Esophagus muscularis mucosa (tissue), 4 donors: ENCODE results near the gene ZNF576. TPM values are rescaled to one million over a fixed set of nuclear protein-coding genes. Genes with fewer than 3 reads are reported as not detected.
A peak's percentile ranks its signal among the peaks of the same experiment; 100 is the strongest.

ENCODE experiments used
- DNase-seq: peaks from one replicate; pipeline ENCODE4 v3.0.0-alpha.2; 2017; ENCODE audit errors: extremely low spot score
- H3K27ac ChIP-seq, 4 donors: fragments of 200-600 bp; sonication (generic); replicated peaks in 1 of 4; 1 replicate in 3 of 4; 2 replicates in 1 of 4; pipeline ENCODE4 v1.5.1; 2016 to 2019; ENCODE audit warnings: mild to moderate bottlenecking in 1 of 4
- H3K27me3 ChIP-seq, 4 donors: fragments of 200-600 bp; sonication (generic); one replicate each; pipeline versions ENCODE4 v1.5.1 to v1.6.0; 2016 to 2019
- H3K36me3 ChIP-seq, 4 donors: fragments of 200-600 bp; sonication (generic); one replicate each; pipeline ENCODE4 v1.5.1; 2016 to 2019
- H3K4me1 ChIP-seq, 4 donors: fragments of 200-600 bp; sonication (generic); one replicate each; pipeline ENCODE4 v1.5.1; 2016 to 2019
- H3K4me3 ChIP-seq, 4 donors: fragments of 200-600 bp; sonication (generic); 1 replicate in 2 of 4; 2 replicates in 2 of 4; pipeline ENCODE4 v1.5.1; 2016 to 2019; ENCODE audit warnings: mild to moderate bottlenecking in 4 of 4, moderate library complexity in 1 of 4
- H3K9me3 ChIP-seq, 4 donors: fragments of 200-600 bp; sonication (generic); 1 replicate in 3 of 4; 2 replicates in 1 of 4; pipeline ENCODE4 v1.5.1; 2016 to 2019
- EP300 ChIP-seq: sonication (generic); formaldehyde crosslinking; IDR thresholded peaks from one replicate; pipeline ENCODE4 v1.6.1; 2017; ENCODE audit warnings: antibody characterized with exemption
- POLR2A ChIP-seq: fragments of 450-650 bp; IDR thresholded peaks from one replicate; pipeline ENCODE4 v1.6.1; 2017; ENCODE audit warnings: antibody characterized with exemption, moderate library complexity, mild to moderate bottlenecking, low read depth
- POLR2AphosphoS5 ChIP-seq, 2 donors: sonication (generic); formaldehyde crosslinking; IDR thresholded peaks; one replicate each; pipeline ENCODE4 v1.6.1; 2017; ENCODE audit warnings: antibody characterized with exemption in 2 of 2
- WGBS: methylation state at CpG from one replicate; pipeline ENCODE4 v1.1.5; 2018; 5-methylcytosine and 5-hydroxymethylcytosine counted together
- intact Hi-C: fragments of 100-400 bp; cut with DNase I; formaldehyde crosslinking; loops from one replicate; pipeline ENCODE4 v1.15.1; 2023
- total RNA-seq, 4 donors: library from RNA; depleted of rRNA; stranded (reverse); fragments of >200 nt; gene quantifications; one replicate each; pipeline versions ENCODE4 v1.1.0 to v1.2.1, GENCODE V29; 2016
- TF ChIP-seq, protein P1 (sequence below), 3 experiments: fragments of 200-600 bp in 2 of 3; fragments of 450-650 bp in 1 of 3; sonication (generic) in 2 of 3; IDR thresholded peaks; one replicate each; pipeline ENCODE4 v1.5.1; 2017 to 2019; ENCODE audit warnings: antibody characterized with exemption in 3 of 3, mild to moderate bottlenecking in 2 of 3, moderate library complexity in 1 of 3

The ZNF576 gene
- total RNA-seq, 4 donors from 2014 or later: 10.0 to 18.6 (median 16.6) TPM

DNA sequence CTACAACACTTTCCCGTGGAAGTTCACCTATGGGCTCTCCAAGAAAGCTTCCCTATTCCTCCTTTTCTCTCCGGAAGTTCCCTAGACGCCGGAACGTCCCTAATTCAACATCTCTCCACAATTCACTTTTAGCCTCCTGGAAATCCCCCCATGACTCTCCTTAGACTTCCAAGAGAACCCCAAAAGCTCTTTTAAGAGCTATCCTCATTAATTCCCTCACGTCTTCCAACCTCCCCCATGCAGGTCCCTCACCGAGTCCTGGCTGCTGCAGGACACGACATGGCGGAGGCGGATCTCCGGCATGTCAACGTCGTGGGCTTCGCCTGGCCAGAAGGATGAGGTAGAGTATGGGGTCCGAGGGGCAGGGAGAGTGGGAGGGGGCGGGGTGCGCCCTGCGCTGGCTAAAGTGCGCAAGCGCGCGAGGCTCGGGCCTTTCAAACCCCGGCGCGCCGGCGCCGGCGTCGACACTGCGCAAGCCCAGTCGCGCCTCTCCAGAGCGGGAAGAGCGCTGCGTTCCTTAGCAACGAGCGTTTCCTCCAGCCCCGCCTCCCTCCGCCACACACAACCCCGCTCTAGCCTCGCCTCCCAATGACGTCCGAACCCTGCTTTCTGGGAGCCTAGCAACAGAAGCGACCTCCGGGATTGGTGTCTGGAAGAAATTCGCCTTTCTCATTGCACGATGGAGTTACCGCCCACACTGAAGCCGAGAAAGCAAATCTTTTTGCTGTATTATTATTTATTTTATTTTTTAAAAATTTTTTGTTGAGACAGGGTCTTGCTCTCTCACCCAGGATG is 21.0 kb upstream of the ZNF576 start, which contains the start of the genes PINLYP and XRCC1:
TSS of gene PINLYP (plus strand) at position 646 of the 795 bp plus-strand sequence. CDS start 1,391 bp downstream, outside the sequence.
TSS of gene XRCC1 (minus strand) at position 372 of the 795 bp plus-strand sequence. CDS start at position 303, 69 bp downstream.
- Histone ChIP-seq H3K36me3 (peaks cover 0 to 31% (median 5%) of the 10 kb centered on the region in 4 donors), H3K4me3 (peak within 1 kb of the TSS; percentile 71 to 84 (median 78)), H3K4me1 (peaks cover 13 to 36% (median 32%) of the 10 kb centered on the region in 4 donors), H3K27ac (peak within 1 kb of the TSS; percentile 82 to 89 (median 87)), H3K9me3 (no peaks in the 10 kb centered on the region), H3K27me3 (no peaks in the 10 kb centered on the region)
- intact Hi-C loops: loop anchor here (5.0 kb wide), 1 partner anchor 38 kb away; no protein-coding TSS in a partner anchor
- peak; percentile 99 for DNase-seq
- TF ChIP-seq EP300 (no peak), POLR2AphosphoS5 (IDR thresholded peaks at IDR 0.05) (peak; percentile 84 to 88), POLR2A (peak; percentile 51)
- TF ChIP-seq, protein P1, sequence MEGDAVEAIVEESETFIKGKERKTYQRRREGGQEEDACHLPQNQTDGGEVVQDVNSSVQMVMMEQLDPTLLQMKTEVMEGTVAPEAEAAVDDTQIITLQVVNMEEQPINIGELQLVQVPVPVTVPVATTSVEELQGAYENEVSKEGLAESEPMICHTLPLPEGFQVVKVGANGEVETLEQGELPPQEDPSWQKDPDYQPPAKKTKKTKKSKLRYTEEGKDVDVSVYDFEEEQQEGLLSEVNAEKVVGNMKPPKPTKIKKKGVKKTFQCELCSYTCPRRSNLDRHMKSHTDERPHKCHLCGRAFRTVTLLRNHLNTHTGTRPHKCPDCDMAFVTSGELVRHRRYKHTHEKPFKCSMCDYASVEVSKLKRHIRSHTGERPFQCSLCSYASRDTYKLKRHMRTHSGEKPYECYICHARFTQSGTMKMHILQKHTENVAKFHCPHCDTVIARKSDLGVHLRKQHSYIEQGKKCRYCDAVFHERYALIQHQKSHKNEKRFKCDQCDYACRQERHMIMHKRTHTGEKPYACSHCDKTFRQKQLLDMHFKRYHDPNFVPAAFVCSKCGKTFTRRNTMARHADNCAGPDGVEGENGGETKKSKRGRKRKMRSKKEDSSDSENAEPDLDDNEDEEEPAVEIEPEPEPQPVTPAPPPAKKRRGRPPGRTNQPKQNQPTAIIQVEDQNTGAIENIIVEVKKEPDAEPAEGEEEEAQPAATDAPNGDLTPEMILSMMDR (IDR thresholded peaks at IDR 0.05): no peak
- WGBS: under 1% methylated on average over 24 of the region's 51 CpGs

GRCh38 chr19:43575955-43576878 is 20.2 kb upstream of the ZNF576 start:
- intact Hi-C loops: loop anchor here (2.0 to 5.0 kb wide), 2 partner anchors 19 to 39 kb away; no protein-coding TSS in a partner anchor
- no peaks in the 10 kb centered on the region for H3K9me3 ChIP-seq
- peaks cover 0 to 22% (median 5%) of the 10 kb centered on the region in 4 donors for H3K36me3 ChIP-seq
- peak overlapping the region; percentile 82 to 89 (median 87) for H3K27ac ChIP-seq
- peak overlapping the region; percentile 71 to 84 (median 78) for H3K4me3 ChIP-seq
- WGBS: 69% methylated on average over 37 of the region's 37 CpGs
- TF ChIP-seq POLR2AphosphoS5 (IDR thresholded peaks at IDR 0.05): no peak
- TF ChIP-seq, protein P1 (IDR thresholded peaks at IDR 0.05): no peak
- no peak for TF ChIP-seq POLR2A
- no peak for TF ChIP-seq EP300
- DNase-seq: no peak
- no peaks in the 10 kb centered on the region for H3K27me3 ChIP-seq
- H3K4me1 ChIP-seq: peaks cover 13 to 45% (median 40%) of the 10 kb centered on the region in 4 donors

GRCh38 chr19:43578787-43579186 is 17.6 kb upstream of the ZNF576 start:
- Histone ChIP-seq H3K4me3 (no peak overlapping the region), H3K27ac (no peak overlapping the region), H3K36me3 (no peaks in the 10 kb centered on the region), H3K4me1 (peaks cover 11 to 50% (median 46%) of the 10 kb centered on the region in 4 donors), H3K9me3 (no peaks in the 10 kb centered on the region), H3K27me3 (no peaks in the 10 kb centered on the region)
- intact Hi-C loops: loop anchor here (5.0 kb wide), 1 partner anchor 41 kb away; no protein-coding TSS in a partner anchor
- TF ChIP-seq POLR2A (no peak), EP300 (no peak), POLR2AphosphoS5 (IDR thresholded peaks at IDR 0.05) (no peak)
- TF ChIP-seq, protein P1 (IDR thresholded peaks at IDR 0.05): no peak
- no peak for DNase-seq
- 92% methylated on average over 3 of the region's 3 CpGs for WGBS

- Histone ChIP-seq H3K4me1 (peaks cover 0 to 30% (median 26%) of the 10 kb centered on the region in 4 donors), H3K27ac (peak overlapping the region; percentile 75 to 78 (median 75))
Measured at GRCh38 chr19:43581467-43581866, 14.9 kb upstream of the ZNF576 start.

More at GRCh38 chr19:43581467-43581866, 14.9 kb upstream of the ZNF576 start:
- DNase-seq: no peak
- H3K9me3 ChIP-seq: no peaks in the 10 kb centered on the region
- H3K4me3 ChIP-seq: peak overlapping the region; percentile 53 to 63 (median 54)
- H3K36me3 ChIP-seq: peaks cover 0 to 17% (median 3%) of the 10 kb centered on the region in 4 donors
- intact Hi-C loops: no loop called here
- no peaks in the 10 kb centered on the region for H3K27me3 ChIP-seq
- no peak for TF ChIP-seq POLR2AphosphoS5 (IDR thresholded peaks at IDR 0.05)
- TF ChIP-seq EP300: no peak
- TF ChIP-seq, protein P1 (IDR thresholded peaks at IDR 0.05): no peak
- 55% methylated on average over 7 of the region's 7 CpGs for WGBS
